Measurements from ENCODE around the gene SELENOT.

Gene SELENOT

DNA sequence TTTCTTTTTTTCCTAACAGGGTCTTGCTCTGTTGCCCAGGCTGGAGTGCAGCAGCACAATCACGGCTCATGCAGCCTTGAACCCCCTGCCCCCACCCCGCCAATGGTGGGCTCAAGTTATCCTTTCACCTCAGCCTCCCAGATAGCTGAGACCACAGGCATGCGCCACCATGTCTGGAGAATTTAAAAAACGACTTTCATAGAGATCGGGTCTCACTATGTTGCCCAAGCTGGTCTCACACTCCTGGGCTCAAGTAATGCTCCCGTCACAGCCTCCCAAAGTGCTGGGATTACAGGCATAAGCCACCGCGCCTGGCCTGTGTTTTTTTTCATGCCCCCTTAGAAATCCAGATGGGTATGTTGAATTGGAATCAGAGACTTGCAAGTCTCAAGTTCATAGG is 60.3 kb downstream of the SELENOT start:
- DNase-seq (ENCODE audit: low spot score) = no peak

DNA sequence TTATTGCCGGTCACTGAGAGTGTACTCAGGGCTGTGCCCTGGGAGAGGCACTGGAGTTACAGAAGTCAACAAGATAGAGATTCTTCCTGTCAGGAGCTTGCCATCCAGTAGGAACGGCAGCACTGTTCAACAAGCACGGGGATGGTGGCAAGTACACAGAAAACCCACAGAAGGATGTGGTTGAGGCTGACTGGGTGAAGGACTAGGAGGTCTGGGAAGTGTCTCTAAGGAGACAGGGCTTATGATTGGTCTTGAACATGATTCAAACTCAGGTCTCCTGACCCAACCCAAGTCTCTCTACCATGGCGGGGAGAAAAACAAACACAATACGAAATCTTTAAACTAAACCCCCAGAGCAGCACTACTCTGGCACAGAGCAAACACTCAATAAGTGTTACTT is 63.0 kb downstream of the SELENOT start:
- DNase-seq (ENCODE audit: low spot score) = no peak

DNA sequence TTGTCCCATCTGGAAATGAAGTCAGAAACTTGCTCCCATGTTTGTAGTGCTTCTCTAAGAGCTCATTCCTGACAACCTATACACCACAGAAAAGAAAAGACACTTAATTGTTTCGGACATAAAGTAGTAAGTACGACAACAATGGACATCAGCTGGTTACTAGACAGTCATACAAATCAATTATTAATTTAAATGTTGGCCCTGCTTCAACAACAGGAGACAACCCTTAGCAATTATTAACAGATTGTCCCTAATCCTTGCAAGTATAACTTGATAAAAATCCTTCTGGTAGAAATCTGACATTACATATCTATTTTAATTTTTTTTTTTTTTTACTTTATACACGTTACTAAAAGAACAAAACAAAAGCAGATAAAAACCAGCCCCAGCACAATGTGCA is 70.8 kb downstream of the SELENOT start:
- no peak for DNase-seq (ENCODE audit: low spot score)

DNA sequence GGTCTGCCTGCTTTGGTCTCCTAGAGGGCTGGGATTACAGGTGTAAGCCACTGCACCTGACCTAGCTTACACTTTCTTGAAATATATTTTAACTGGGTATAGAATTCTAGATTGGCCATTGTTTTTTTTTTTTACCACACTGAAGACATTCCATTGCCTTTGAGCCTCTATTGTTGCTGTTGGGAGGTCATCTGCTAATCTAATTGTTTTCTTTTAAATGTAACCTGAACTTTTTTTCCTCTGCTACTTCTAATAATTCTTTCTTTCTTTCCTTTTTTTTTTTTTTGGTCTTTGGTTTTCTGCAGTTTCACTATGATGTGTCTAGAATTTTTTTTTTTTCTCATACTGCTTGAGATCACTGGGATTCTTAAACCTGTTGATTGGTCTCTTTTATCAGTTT is 72.5 kb downstream of the SELENOT start:
- DNase-seq (ENCODE audit: low spot score) = no peak

Measured in GM03348 (cell line).